Hematopoietic multipotent progenitor cell treated with erythropoietin and hydrocortisone succinate and interleukin-3 and kit ligand, for 17 days (in vitro differentiated cells): ENCODE data around the gene GSTCD.

Experiments used
- DNase-seq: peaks from one replicate; pipeline ENCODE4 v3.0.0-alpha.2; 2015; ENCODE audit warnings: low spot score

Gene GSTCD

DNA sequence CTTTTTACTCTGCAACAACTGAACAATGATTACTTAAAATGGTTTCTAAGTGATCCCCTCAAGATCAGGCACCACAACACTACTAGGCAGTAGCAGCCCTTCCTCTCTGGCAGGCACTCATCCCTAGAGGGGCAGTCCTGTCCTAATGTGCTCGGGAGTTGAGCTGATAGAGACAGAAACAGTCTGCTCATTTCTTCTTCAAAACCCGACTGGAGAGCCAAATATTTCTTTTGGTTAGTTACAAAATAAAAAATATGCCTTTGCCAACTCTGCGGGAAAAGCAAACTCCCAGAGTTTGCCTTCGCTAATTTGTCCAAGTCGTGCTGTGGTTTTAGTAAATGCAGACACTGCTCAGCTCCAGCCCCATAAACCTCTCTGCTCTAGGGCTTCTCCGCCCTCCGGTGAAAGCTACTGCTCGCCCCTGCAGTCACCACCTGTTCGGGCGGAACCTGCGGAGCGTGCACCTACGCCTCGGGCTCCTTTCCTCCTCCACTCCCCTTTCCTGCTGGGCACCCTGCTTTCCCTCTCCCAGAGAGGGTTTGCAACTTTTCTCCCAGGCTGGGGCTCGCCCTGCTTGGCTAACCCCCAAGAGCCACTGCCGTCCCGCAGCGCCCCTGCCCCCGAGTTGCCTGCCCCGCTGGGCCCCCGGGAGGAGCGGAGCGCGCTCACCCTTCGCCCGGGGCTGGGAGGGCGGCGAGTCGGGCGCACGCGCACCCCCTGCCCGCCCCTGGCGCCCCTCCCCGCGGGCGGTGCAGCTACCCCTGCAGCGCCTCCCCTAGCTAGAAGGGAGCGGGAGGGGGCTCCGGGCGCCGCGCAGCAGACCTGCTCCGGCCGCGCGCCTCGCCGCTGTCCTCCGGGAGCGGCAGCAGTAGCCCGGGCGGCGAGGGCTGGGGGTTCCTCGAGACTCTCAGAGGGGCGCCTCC, 186.3 kb downstream of the GSTCD start, which contains the start of gene NPNT:
TSS of gene NPNT (plus strand) at position 812 of the 923 bp plus-strand sequence. CDS start 182 bp downstream, outside the sequence.
- no peak for DNase-seq

DNA sequence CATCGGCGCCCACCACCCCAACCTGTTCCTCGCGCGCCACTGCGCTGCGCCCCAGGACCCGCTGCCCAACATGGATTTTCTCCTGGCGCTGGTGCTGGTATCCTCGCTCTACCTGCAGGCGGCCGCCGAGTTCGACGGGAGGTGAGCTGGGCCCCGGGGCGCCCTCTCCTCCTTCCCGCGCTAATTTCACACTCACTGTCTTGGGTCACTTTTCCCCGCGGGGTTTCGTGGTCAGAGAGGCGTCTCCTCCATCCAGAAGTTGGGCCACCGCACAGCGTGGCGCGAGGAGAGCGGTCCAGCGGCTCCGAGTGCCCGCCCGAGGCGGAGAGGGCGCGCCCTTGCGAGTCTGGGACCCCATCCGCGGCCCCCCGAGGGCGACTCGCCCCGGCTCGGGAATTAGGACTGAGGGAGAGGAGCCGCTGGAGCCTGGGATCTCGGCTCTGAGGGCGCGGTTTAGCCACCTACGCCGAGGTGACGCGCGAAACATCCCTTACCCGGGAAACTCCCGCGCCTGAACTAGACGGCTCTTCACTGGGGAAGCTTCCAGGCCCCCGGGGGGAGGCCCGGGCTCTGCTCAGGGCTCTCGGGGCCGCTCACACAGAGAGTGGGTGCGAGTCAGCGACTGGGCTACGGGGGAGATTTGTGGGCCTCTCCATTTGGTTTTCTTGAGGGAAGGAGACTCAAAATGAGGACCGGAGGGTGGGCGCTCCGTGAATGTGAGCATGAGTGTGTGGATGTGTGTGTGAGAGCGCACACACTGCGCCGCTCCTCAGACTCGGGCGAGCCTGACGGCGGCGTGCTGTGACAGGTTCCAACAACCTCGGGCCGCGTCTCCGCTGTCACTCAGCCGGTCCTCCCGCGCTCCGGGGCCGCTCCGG, 187.2 kb downstream of the GSTCD start:
- no peak for DNase-seq

- no peak for DNase-seq
These were observed 187.9 kb downstream of the GSTCD start for GRCh38 chr4:105896461-105896942.
